H1 (cell line): ENCODE results near the gene SLC48A1. TPM values are rescaled to one million over a fixed set of nuclear protein-coding genes. Genes with fewer than 3 reads are reported as not detected.
A peak's percentile ranks its signal among the peaks of the same experiment; 100 is the strongest.

Experiments used
- CTCF ChIA-PET: fragments of 300-600 bp; sonication (Branson Sonifier 250); formaldehyde crosslinking; loops from one replicate; lab custom pipeline; 2021; ENCODE audit not compliant: partially characterized antibody; lab: Charles Lee
- POLR2A ChIA-PET: fragments of 300-600 bp; sonication (Branson Sonifier 250); formaldehyde crosslinking; loops from one replicate; lab custom pipeline; 2021; ENCODE audit warnings: inconsistent platforms; ENCODE audit not compliant: partially characterized antibody; lab: Charles Lee
- DNase-seq, 2 experiments: peaks; one replicate each; pipeline versions ENCODE4 v3.0.0 to v3.0.0-alpha.2; 2010 to 2022; ENCODE audit warnings: low spot score in 2 of 2, low read depth in 1 of 2, mixed read lengths in 1 of 2
- FAIRE-seq: peaks from 2 replicates; lab custom pipeline; 2011; peaks lifted over from hg19 to GRCh38; lab: Jason Lieb, UNC
- H2AFZ ChIP-seq: 2 replicates; pipeline ENCODE4 v1.8.1; 2012; ENCODE audit warnings: low read length, inconsistent platforms
- H2AK5ac ChIP-seq: 2 replicates; pipeline ENCODE4 v1.6.1; 2013; ENCODE audit warnings: low read depth, low read length
- H2BK120ac ChIP-seq: replicated peaks from 2 replicates; pipeline ENCODE3; 2013; ENCODE audit warnings: low read depth, low read length, inconsistent platforms
- H2BK12ac ChIP-seq: 2 replicates; pipeline ENCODE4 v1.6.1; 2013; ENCODE audit warnings: low read depth, low read length
- H2BK15ac ChIP-seq: 2 replicates; pipeline ENCODE4 v1.6.1; 2013; ENCODE audit warnings: low read length
- H2BK20ac ChIP-seq: 2 replicates; pipeline ENCODE4 v1.6.1; 2013; ENCODE audit warnings: low read length
- H2BK5ac ChIP-seq: 2 replicates; pipeline ENCODE4 v1.6.1; 2013; ENCODE audit warnings: low read depth, low read length
- H3K14ac ChIP-seq: 2 replicates; pipeline ENCODE4 v1.6.1; 2013; ENCODE audit warnings: inconsistent platforms; ENCODE audit not compliant: insufficient read length
- H3K18ac ChIP-seq: 2 replicates; pipeline ENCODE4 v1.6.1; 2013; ENCODE audit warnings: low read length; ENCODE audit errors: extremely low read depth
- H3K23ac ChIP-seq: 2 replicates; pipeline ENCODE4 v1.6.1; 2013; ENCODE audit warnings: inconsistent platforms; ENCODE audit not compliant: insufficient read length
- H3K23me2 ChIP-seq: 2 replicates; pipeline ENCODE4 v1.6.1; 2013; ENCODE audit warnings: low read depth, low read length
- H3K27ac ChIP-seq: 2 replicates; pipeline ENCODE4 v1.6.1; 2011; ENCODE audit warnings: low read depth, low read length, inconsistent platforms
- H3K27me3 ChIP-seq, 4 experiments: replicated peaks in 1 of 4; 1 replicate in 1 of 4; 2 replicates in 3 of 4; pipeline versions ENCODE4 v1.6.1 to v1.8.1; 2011 to 2013; ENCODE audit warnings: low read length in 3 of 4, mild to moderate bottlenecking in 3 of 4, inconsistent platforms in 2 of 4, mixed read lengths in 2 of 4, moderate library complexity in 1 of 4; ENCODE audit not compliant: control insufficient read depth in 3 of 4, insufficient read depth in 3 of 4; ENCODE audit errors: extremely low read depth in 1 of 4
- H3K36me3 ChIP-seq, 4 experiments: 2 replicates each; pipeline versions ENCODE4 v1.6.1 to v1.8.1; 2011 to 2013; ENCODE audit warnings: mild to moderate bottlenecking in 4 of 4, low read length in 3 of 4, moderate library complexity in 2 of 4, control low read depth in 1 of 4, inconsistent platforms in 1 of 4; ENCODE audit not compliant: insufficient read depth in 4 of 4, control insufficient read depth in 2 of 4
- H3K4ac ChIP-seq: replicated peaks from 2 replicates; pipeline ENCODE3; 2013; ENCODE audit warnings: low read length, low read depth, mixed read lengths, inconsistent platforms; ENCODE audit not compliant: insufficient read length
- H3K4me1 ChIP-seq, 4 experiments: replicated peaks in 1 of 4; 1 replicate in 1 of 4; 2 replicates in 3 of 4; pipeline versions ENCODE4 v1.6.1 to v1.8.1; 2011 to 2013; ENCODE audit warnings: low read length in 3 of 4, inconsistent platforms in 2 of 4, mixed read lengths in 1 of 4; ENCODE audit not compliant: insufficient read depth in 4 of 4, control insufficient read depth in 3 of 4
- H3K4me2 ChIP-seq, 2 experiments: 2 replicates each; pipeline versions ENCODE4 v1.6.1 to v1.8.1; 2011 to 2013; ENCODE audit warnings: low read depth in 2 of 2, low read length in 2 of 2, control low read depth in 1 of 2, inconsistent platforms in 1 of 2, mild to moderate bottlenecking in 1 of 2; ENCODE audit not compliant: insufficient read depth in 1 of 2
- H3K4me3 ChIP-seq, 4 experiments: fragments of 200-600, 300-600 bp in 1 of 4; sonication (generic), shearing (Covaris generic), sonication (Bioruptor Twin) in 1 of 4; 2 replicates each; pipeline versions ENCODE4 v1.5.1 to v1.8.1; 2011 to 2016; ENCODE audit warnings: low read length in 4 of 4, low read depth in 3 of 4, control low read depth in 2 of 4, inconsistent platforms in 2 of 4, mild to moderate bottlenecking in 2 of 4, mixed read lengths in 1 of 4, moderate library complexity in 1 of 4; ENCODE audit not compliant: insufficient read depth in 2 of 4; ENCODE audit errors: extremely low read depth in 1 of 4
- H3K56ac ChIP-seq: replicated peaks from 2 replicates; pipeline ENCODE3; 2013; ENCODE audit warnings: low read depth, mild to moderate bottlenecking, mixed read lengths, low read length, inconsistent platforms; ENCODE audit not compliant: insufficient read length
- H3K79me1 ChIP-seq: 2 replicates; pipeline ENCODE4 v1.6.1; 2013; ENCODE audit warnings: low read depth, low read length, control low read depth
- H3K79me2 ChIP-seq, 2 experiments: 2 replicates each; pipeline versions ENCODE4 v1.6.1 to v1.8.1; 2012 to 2013; ENCODE audit warnings: low read length in 2 of 2, mild to moderate bottlenecking in 2 of 2, inconsistent platforms in 1 of 2; ENCODE audit not compliant: insufficient read depth in 2 of 2, control insufficient read depth in 1 of 2
- H3K9ac ChIP-seq, 4 experiments: replicated peaks in 1 of 4; 1 replicate in 1 of 4; 2 replicates in 3 of 4; pipeline versions ENCODE4 v1.6.1 to v1.8.1; 2011 to 2013; ENCODE audit warnings: low read depth in 3 of 4, low read length in 3 of 4, control low read depth in 2 of 4, mild to moderate bottlenecking in 2 of 4, moderate library complexity in 2 of 4, inconsistent platforms in 1 of 4; ENCODE audit errors: extremely low read depth in 1 of 4
- H3K9me3 ChIP-seq, 2 experiments: 2 replicates each; pipeline versions ENCODE4 v1.6.1 to v1.8.1; 2012 to 2013; ENCODE audit warnings: mild to moderate bottlenecking in 2 of 2, moderate library complexity in 2 of 2, control low read depth in 1 of 2, inconsistent platforms in 1 of 2, low read depth in 1 of 2, low read length in 1 of 2, mixed read lengths in 1 of 2; ENCODE audit not compliant: insufficient read depth in 2 of 2
- H4K20me1 ChIP-seq, 2 experiments: replicated peaks in 1 of 2; 2 replicates each; pipeline versions ENCODE3 to v1.8.1; 2011 to 2013; ENCODE audit warnings: inconsistent platforms in 2 of 2, low read length in 2 of 2, mild to moderate bottlenecking in 1 of 2; ENCODE audit not compliant: insufficient read depth in 2 of 2, control insufficient read depth in 1 of 2
- H4K5ac ChIP-seq: 2 replicates; pipeline ENCODE4 v1.6.1; 2013; ENCODE audit warnings: low read length, low read depth, mixed read lengths, inconsistent platforms; ENCODE audit not compliant: insufficient read length
- H4K8ac ChIP-seq: 2 replicates; pipeline ENCODE4 v1.8.0; 2013; ENCODE audit warnings: mild to moderate bottlenecking, moderate library complexity, low read length, inconsistent platforms; ENCODE audit not compliant: insufficient read depth; ENCODE audit errors: extremely low read depth
- H4K91ac ChIP-seq: replicated peaks from 2 replicates; pipeline ENCODE3; 2013; ENCODE audit warnings: low read length, mixed read lengths, inconsistent platforms; ENCODE audit not compliant: insufficient read length
- PHF8 ChIP-seq: fragments of 200-600 bp; sonication (generic); conservative IDR thresholded peaks from 2 replicates; pipeline ENCODE4 v1.7.1; 2012; ENCODE audit warnings: low read depth, mild to moderate bottlenecking, inconsistent platforms, low read length, moderate library complexity
- SIX5 ChIP-seq: IDR thresholded peaks from 2 replicates; pipeline ENCODE4 v1.6.1; 2011; ENCODE audit warnings: mild to moderate bottlenecking, low read depth, low read length
- TCF12 ChIP-seq: IDR thresholded peaks from 2 replicates; pipeline ENCODE4 v1.6.1; 2011; ENCODE audit warnings: low read depth, mild to moderate bottlenecking, low read length
- WGBS, 2 experiments: shearing (Covaris generic) in 1 of 2; methylation state at CpG; one replicate each; pipeline versions ENCODE4 v1.1.6 to v1.1.7; 2013 to 2015; ENCODE audit warnings: low lambda C conversion rate in 2 of 2, mixed read lengths in 2 of 2, inconsistent platforms in 1 of 2, low coverage in 1 of 2, missing lambda C conversion rate in 1 of 2; ENCODE audit not compliant: insufficient replicate concordance in 2 of 2, insufficient coverage in 1 of 2, insufficient read length in 1 of 2; ENCODE audit errors: extremely low coverage in 1 of 2, missing lambda C conversion rate in 1 of 2; 5-methylcytosine and 5-hydroxymethylcytosine counted together
- polyA plus RNA-seq, 7 experiments: library from polyadenylated mRNA; depleted of rRNA in 3 of 7; stranded (reverse) in 5 of 7; unstranded in 2 of 7; fragments of >200 nt in 5 of 7; fragments of 200-250 nt in 2 of 7; gene quantifications; 1 replicate in 5 of 7; 2 replicates in 1 of 7; 4 replicates in 1 of 7; pipeline versions ENCODE4 v1.2.1 to v1.2.3, GENCODE V29; 2011 to 2013; ENCODE audit warnings: missing spikeins in 2 of 7, mixed read lengths in 2 of 7
- total RNA-seq: library from RNA; stranded (reverse); fragmentation: NEBNext Ultra II Directional; extraction: Animal tissue kit (Norgen Biotek cat#: 25700); gene quantifications from 2 replicates; pipeline ENCODE4 v1.2.1, GENCODE V29; 2021

Gene SLC48A1
- total and polyA plus RNA-seq, 2 of the 8 experiments (the other 6 are each of a cell fraction or from before 2014, with no cell fraction given): 9.5 to 14.1 TPM

- FAIRE-seq: no peak
- no peak overlapping the region for H2AFZ ChIP-seq
- WGBS, 2 experiments: 87% methylated on average over 8 of the region's 8 CpGs; no CpG with 5 or more reads in 1 of the 2 experiments
Observed at GRCh38 chr12:47744778-47745436, 28.1 kb upstream of the SLC48A1 start.

More at GRCh38 chr12:47744778-47745436, 28.1 kb upstream of the SLC48A1 start:
- TF ChIP-seq PHF8 (no peak), TCF12 (no peak), SIX5 (no peak)
- Histone ChIP-seq H3K4me3 (no peak overlapping the region), H3K79me1 (no peaks in the 10 kb centered on the region), H2BK15ac (no peak overlapping the region), H3K23me2 (no peaks in the 10 kb centered on the region; the same call in 1 of the 2 replicates), H3K9me3 (no peaks in the 10 kb centered on the region), H3K14ac (no peak overlapping the region), H2BK5ac (peak overlapping the region; percentile 24; the same call in 1 of the 2 replicates), H3K27me3 (no peaks in the 10 kb centered on the region), H3K9ac (no peak overlapping the region), H3K56ac (no peak overlapping the region), H3K27ac (no peak overlapping the region), H3K4ac (no peak overlapping the region), H3K36me3 (no peaks in the 10 kb centered on the region), H4K5ac (no peak overlapping the region), H3K23ac (no peak overlapping the region), H2BK120ac (no peak overlapping the region), H4K91ac (no peak overlapping the region), H4K20me1 (no peaks in the 10 kb centered on the region), H3K79me2 (no peaks in the 10 kb centered on the region), H2AK5ac (no peak overlapping the region; the same call in 1 of the 2 replicates), H3K4me1 (peaks cover 0 to 10% (median 2%) of the 10 kb centered on the region in 4 experiments; a peak in 4 of 7 replicates), H2BK12ac (0 out of 2 replicates have a peak overlapping the region, but pooled peaks have one; percentile 27), H3K18ac (no peak overlapping the region), H2BK20ac (no peak overlapping the region; the same call in 1 of the 2 replicates), H3K4me2 (no peak overlapping the region), H4K8ac (no peak overlapping the region)
- CTCF ChIA-PET: interaction anchor here (1.3 to 64.6 kb wide), 13 partner anchors 7 to 184 kb away, joined by 3 to 2442 read pairs (median 35); partner anchors contain the start of genes ENDOU, HDAC7, RAPGEF3 and SLC48A1
- no peak for DNase-seq
- POLR2A ChIA-PET: interaction anchor here (0.9 to 7.4 kb wide), 5 partner anchors 11 to 36 kb away, joined by 4 to 79 read pairs (median 22); partner anchors contain the start of genes RAPGEF3 and SLC48A1
